Measurements from ENCODE around the gene VAV3.

- TF ChIP-seq CTCF (IDR thresholded peaks at IDR 0.05; ENCODE audit: insufficient read depth, low read length): no peak
- TF ChIP-seq POLR2AphosphoS5 (IDR thresholded peaks at IDR 0.05; ENCODE audit: low read depth): no peak
Measured at GRCh38 chr1:107545879-107546278, 419.1 kb downstream of the VAV3 start.
